Measurements from ENCODE around the gene PACC1.

The PACC1 gene

DNA sequence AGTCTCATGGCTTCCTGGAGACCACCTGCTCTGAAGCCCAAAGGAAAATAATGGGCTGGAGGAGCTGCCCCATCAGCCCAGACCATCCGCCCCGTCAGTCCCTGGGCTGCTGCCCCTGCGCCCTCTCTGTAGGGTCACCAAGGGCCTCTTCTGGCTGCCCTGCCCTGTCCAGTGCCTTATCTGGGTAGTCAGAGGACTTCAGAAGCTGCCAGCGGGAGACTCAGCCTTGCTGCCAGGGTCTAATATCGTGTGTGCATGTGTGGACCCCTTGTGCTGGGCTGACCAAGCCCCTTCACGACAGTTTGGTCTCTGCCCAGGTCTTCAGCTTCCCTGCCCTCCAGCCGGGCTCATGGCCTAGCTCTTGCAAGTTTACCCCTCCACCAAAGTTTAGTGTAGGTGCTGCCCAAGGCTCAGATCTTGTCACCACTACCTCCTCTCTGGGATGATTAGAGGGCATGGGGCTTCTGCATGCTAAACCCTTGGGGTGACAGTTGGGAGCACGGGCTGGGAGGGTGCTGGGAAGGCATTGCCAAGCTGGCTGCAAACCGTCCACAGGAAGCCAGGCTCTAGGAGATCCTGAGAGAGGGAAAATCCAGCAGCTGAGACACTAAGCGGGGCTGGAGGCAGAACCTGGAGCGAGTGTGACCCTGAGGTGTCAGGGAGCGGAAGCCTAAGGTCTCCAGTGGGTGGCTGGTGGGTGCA, 38.6 kb upstream of the PACC1 start:
- Histone ChIP-seq H3K4me1 (ENCODE audit: control insufficient read depth, insufficient read depth, low read length) (no peaks in the 10 kb centered on the region), H3K27me3 (ENCODE audit: control insufficient read depth, insufficient read depth, low read length) (no peaks in the 10 kb centered on the region), H3K9ac (ENCODE audit: low read depth, low read length) (no peak overlapping the region), H3K4me3 (ENCODE audit: low read depth, low read length) (no peak overlapping the region), H3K36me3 (ENCODE audit: control insufficient read depth, insufficient read depth, low read length) (no peaks in the 10 kb centered on the region), H3K9me3 (ENCODE audit: control insufficient read depth, insufficient read depth, low read length) (no peaks in the 10 kb centered on the region)

DNA sequence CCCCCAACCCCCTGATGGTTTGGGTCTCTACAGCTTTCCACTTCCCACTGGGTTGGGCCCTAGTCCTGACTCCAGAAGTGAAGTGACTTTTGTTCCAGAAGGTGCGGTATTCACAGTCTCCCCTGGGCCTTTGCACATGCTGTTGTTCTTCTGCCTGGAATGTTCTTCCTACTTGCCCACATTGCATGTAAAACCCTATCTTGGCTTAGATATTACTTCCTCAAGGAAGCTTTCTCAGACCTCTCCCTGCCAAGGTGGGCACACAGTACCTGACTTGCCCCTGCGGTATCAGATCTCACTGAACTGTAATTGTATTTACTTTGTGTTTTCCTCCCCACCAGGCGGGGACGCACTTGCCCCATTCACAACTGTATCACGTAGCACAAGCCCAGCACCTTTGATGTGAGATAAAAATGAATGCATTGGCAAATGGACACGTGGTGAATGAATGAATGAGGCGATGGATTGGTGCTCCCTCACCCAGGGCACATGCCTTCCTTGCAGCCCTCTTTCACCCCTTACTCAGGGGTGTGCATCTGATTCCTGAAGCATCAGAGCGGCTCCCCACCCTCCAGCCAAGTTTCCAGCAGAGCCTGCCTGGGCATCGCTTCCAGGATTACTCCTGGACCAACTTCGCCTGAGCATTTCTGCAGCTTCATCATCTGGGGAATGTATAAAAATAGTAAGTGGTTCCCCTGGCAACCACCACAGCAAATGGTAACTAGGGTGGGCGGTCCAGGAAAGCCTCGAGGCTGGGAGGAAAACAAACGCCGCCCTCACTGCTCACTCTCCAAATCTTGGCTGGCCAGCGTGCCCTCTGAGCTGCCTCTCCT, 37.9 kb upstream of the PACC1 start:
- no peaks in the 10 kb centered on the region for H3K36me3 ChIP-seq (ENCODE audit: control insufficient read depth, insufficient read depth, low read length)
- H3K9ac ChIP-seq (ENCODE audit: low read depth, low read length) = no peak overlapping the region
- no peaks in the 10 kb centered on the region for H3K4me1 ChIP-seq (ENCODE audit: control insufficient read depth, insufficient read depth, low read length)
- H3K27me3 ChIP-seq (ENCODE audit: control insufficient read depth, insufficient read depth, low read length) = no peaks in the 10 kb centered on the region
- H3K4me3 ChIP-seq (ENCODE audit: low read depth, low read length) = no peak overlapping the region
- H3K9me3 ChIP-seq (ENCODE audit: control insufficient read depth, insufficient read depth, low read length) = no peaks in the 10 kb centered on the region

DNA sequence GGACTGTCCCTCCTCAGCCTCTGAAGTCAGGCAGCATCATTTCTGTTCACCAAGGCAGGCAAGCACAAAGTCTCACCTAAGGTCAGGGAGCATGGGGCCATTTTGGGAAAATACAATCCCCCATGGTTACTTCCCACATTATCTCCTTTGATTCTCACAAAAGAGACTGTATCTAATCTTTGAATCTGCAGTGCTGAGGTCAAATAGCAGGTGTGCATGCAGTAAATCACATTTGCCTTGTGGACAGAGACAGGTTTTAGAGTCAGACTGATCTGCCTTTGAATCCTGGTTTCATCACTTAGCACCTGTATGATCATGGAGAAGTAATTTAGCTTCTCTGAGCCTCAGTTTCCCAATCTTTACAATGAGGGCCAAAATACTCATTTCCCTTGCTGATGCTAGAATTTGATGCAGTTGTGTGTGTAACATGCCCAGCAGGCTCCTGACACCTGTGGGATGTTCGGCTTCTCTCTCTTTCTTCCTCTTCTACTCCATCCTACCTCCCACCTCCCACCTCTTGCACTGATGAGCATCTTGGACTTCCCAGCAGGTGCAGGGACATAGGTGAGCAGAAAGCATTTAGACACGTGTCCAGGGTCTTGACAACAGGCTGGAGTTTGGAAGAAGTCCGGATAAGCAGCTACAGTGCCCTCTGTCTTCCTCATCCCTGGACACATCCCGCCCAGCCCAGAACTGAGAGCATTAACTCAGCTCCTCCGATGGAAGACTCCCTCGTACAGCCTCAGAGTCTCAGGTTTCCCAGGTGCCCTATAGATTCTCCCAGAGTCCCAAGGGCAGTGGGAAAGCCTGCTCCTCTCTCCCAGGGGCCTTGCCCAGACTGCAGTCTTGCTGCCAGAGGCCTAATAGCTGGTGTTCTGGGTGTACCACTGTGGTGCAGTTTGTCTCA, 37.0 kb upstream of the PACC1 start:
- no peaks in the 10 kb centered on the region for H3K36me3 ChIP-seq (ENCODE audit: control insufficient read depth, insufficient read depth, low read length)
- H3K9ac ChIP-seq (ENCODE audit: low read depth, low read length) = no peak overlapping the region
- no peaks in the 10 kb centered on the region for H3K9me3 ChIP-seq (ENCODE audit: control insufficient read depth, insufficient read depth, low read length)
- H3K4me1 ChIP-seq (ENCODE audit: control insufficient read depth, insufficient read depth, low read length) = no peaks in the 10 kb centered on the region
- no peak overlapping the region for H3K4me3 ChIP-seq (ENCODE audit: low read depth, low read length)
- H3K27me3 ChIP-seq (ENCODE audit: control insufficient read depth, insufficient read depth, low read length) = no peaks in the 10 kb centered on the region

DNA sequence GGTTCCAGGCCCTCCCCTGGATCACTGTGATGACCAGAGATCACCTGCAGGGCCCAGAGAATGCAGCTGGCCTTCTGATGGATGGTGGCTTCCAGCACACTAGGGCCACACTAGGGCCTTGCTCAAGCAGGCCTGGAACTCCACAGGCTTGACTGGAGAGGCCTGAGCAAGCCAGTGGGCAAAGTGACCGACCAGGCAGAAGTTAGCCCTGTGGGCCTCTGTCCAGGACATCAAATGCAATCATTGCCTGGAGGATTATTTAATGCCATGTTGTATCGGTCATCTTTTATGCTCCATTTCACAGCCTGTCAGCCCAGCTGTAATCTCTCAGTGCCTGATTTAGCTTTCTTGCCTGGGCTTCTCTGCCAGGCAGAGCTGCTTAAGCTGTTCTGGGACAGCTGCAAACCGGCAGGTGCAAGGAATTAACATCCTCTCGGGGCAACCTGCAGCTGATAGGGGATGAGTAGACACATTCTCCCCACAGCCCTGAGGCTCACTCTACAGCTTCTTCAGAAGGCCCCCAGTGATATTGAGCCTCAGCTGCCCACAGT, 35.7 kb upstream of the PACC1 start:
- no peak overlapping the region for H3K9ac ChIP-seq (ENCODE audit: low read depth, low read length)
- H3K36me3 ChIP-seq (ENCODE audit: control insufficient read depth, insufficient read depth, low read length) = peaks cover 2% of the 10 kb centered on the region
- no peaks in the 10 kb centered on the region for H3K27me3 ChIP-seq (ENCODE audit: control insufficient read depth, insufficient read depth, low read length)
- H3K4me1 ChIP-seq (ENCODE audit: control insufficient read depth, insufficient read depth, low read length) = no peaks in the 10 kb centered on the region
- no peak overlapping the region for H3K4me3 ChIP-seq (ENCODE audit: low read depth, low read length)
- H3K9me3 ChIP-seq (ENCODE audit: control insufficient read depth, insufficient read depth, low read length) = no peaks in the 10 kb centered on the region

DNA sequence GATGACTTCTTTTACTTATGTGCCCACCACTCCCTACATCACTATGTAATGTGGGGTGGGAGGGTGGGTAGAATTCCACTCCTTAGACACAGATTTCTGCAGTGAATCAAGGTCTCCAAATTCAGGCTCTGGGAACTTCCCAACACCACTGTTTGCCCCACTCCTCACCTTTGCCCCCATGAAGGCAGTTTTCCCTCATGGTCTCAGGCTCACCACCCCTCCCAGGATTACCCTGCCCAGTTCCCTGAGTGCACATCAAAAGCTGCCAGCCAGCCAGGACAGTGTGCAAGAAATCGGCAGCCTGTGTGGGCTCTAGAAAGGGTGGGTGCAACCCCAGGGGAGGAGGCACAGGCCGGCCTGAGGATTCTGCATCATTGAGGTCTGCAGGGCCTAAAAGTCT, 32.8 kb upstream of the PACC1 start:
- no peaks in the 10 kb centered on the region for H3K27me3 ChIP-seq (ENCODE audit: control insufficient read depth, insufficient read depth, low read length)
- H3K9ac ChIP-seq (ENCODE audit: low read depth, low read length) = no peak overlapping the region
- H3K36me3 ChIP-seq (ENCODE audit: control insufficient read depth, insufficient read depth, low read length) = peaks cover 2% of the 10 kb centered on the region
- no peaks in the 10 kb centered on the region for H3K9me3 ChIP-seq (ENCODE audit: control insufficient read depth, insufficient read depth, low read length)
- H3K4me3 ChIP-seq (ENCODE audit: low read depth, low read length) = no peak overlapping the region
- no peaks in the 10 kb centered on the region for H3K4me1 ChIP-seq (ENCODE audit: control insufficient read depth, insufficient read depth, low read length)

DNA sequence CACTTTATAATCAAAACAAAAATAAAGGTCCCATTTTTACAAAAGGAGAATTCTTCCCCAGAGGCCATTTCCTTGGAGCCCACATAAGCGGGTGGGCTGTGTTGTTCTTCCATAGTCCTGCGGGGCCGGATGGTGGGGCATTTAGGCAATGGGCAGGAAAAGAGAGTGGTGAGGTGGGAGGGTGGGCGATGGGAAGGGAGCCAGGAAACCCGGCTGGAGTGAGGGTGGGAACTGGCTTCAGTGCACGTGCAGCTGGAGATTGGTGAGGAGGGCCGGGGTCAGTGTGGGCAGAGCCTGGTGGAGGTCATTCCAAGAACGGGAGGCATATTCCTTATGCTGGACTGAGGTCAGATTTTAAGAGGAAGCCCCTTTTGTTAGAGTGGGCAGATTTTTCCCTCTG, 31.6 kb upstream of the PACC1 start:
- Histone ChIP-seq H3K9ac (ENCODE audit: low read depth, low read length) (no peak overlapping the region), H3K4me1 (ENCODE audit: control insufficient read depth, insufficient read depth, low read length) (no peaks in the 10 kb centered on the region), H3K36me3 (ENCODE audit: control insufficient read depth, insufficient read depth, low read length) (peaks cover 2% of the 10 kb centered on the region), H3K9me3 (ENCODE audit: control insufficient read depth, insufficient read depth, low read length) (no peaks in the 10 kb centered on the region), H3K4me3 (ENCODE audit: low read depth, low read length) (no peak overlapping the region), H3K27me3 (ENCODE audit: control insufficient read depth, insufficient read depth, low read length) (no peaks in the 10 kb centered on the region)

DNA sequence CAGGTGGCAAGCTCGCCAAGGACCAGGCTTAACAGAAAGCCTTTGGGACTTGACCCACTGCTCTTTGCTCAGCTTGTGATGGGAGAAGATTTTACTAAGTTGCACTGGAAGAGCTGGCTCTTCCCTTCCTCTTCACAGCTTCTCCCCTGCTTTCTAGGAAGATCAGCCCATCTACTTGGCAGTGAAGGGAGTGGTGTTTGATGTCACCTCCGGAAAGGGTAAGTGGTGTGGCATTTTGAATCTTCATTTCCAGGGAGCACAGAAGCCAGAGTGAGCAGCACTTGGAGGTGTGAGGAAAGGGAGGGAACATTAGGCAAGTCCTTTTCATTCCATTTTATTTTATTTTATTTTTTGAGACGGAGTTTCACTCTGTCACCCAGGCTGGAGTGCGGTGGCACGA, 27.7 kb upstream of the PACC1 start:
- no peaks in the 10 kb centered on the region for H3K27me3 ChIP-seq (ENCODE audit: control insufficient read depth, insufficient read depth, low read length)
- H3K36me3 ChIP-seq (ENCODE audit: control insufficient read depth, insufficient read depth, low read length) = peaks cover 2% of the 10 kb centered on the region
- H3K4me3 ChIP-seq (ENCODE audit: low read depth, low read length) = no peak overlapping the region
- H3K4me1 ChIP-seq (ENCODE audit: control insufficient read depth, insufficient read depth, low read length) = no peaks in the 10 kb centered on the region
- H3K9me3 ChIP-seq (ENCODE audit: control insufficient read depth, insufficient read depth, low read length) = no peaks in the 10 kb centered on the region
- no peak overlapping the region for H3K9ac ChIP-seq (ENCODE audit: low read depth, low read length)

DNA sequence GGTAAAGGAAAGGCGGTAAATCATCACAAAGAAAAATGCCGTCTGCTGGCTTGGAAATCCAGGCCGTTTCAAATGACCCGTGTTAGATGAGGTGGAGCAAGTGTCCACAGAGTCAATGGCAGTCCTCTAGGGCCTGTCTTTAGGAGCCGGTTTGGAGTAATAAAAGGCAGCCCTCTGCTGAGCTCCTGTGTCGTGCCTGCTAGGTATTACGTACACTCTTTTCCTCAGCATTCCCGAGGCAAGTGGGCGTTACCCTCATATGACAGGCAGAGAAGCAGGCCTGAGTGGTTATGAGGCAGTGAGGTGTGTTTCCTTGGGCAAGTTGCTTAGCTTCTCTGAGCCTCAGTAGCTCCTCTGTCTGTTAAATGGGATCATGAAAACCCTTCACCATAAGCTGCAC, 25.7 kb upstream of the PACC1 start:
- no peak overlapping the region for H3K9ac ChIP-seq (ENCODE audit: low read depth, low read length)
- no peaks in the 10 kb centered on the region for H3K36me3 ChIP-seq (ENCODE audit: control insufficient read depth, insufficient read depth, low read length)

DNA sequence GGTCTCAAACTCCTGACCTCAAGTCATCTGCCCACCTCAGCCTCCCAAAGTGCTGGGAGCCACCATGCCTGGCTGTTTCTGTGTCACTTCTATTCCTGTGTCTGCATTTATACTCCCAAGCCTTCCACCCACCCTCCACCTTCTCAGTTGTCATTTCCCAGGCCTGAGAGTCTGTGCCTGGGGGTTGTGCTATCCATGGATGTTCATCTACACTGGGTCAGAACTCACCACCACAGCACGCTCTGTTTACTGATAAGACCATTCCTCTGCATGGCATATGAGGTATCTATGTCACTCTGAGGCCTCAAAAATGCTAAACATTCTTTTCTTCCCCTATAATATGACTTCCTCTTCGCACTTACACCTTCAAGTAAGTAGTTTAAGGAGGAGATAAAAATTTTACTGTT, 24.1 kb upstream of the PACC1 start:
- H3K4me1 ChIP-seq (ENCODE audit: control insufficient read depth, insufficient read depth, low read length) = no peaks in the 10 kb centered on the region
- H3K27me3 ChIP-seq (ENCODE audit: control insufficient read depth, insufficient read depth, low read length) = peaks cover 11% of the 10 kb centered on the region
- H3K9ac ChIP-seq (ENCODE audit: low read depth, low read length) = no peak overlapping the region
- no peaks in the 10 kb centered on the region for H3K36me3 ChIP-seq (ENCODE audit: control insufficient read depth, insufficient read depth, low read length)
- no peak overlapping the region for H3K4me3 ChIP-seq (ENCODE audit: low read depth, low read length)
- no peaks in the 10 kb centered on the region for H3K9me3 ChIP-seq (ENCODE audit: control insufficient read depth, insufficient read depth, low read length)

More for the DNA sequence above, 25.7 kb upstream of the PACC1 start:
- H3K27me3 ChIP-seq (ENCODE audit: control insufficient read depth, insufficient read depth, low read length) = no peaks in the 10 kb centered on the region
- H3K4me3 ChIP-seq (ENCODE audit: low read depth, low read length) = no peak overlapping the region
- no peaks in the 10 kb centered on the region for H3K4me1 ChIP-seq (ENCODE audit: control insufficient read depth, insufficient read depth, low read length)
- H3K9me3 ChIP-seq (ENCODE audit: control insufficient read depth, insufficient read depth, low read length) = no peaks in the 10 kb centered on the region

DNA sequence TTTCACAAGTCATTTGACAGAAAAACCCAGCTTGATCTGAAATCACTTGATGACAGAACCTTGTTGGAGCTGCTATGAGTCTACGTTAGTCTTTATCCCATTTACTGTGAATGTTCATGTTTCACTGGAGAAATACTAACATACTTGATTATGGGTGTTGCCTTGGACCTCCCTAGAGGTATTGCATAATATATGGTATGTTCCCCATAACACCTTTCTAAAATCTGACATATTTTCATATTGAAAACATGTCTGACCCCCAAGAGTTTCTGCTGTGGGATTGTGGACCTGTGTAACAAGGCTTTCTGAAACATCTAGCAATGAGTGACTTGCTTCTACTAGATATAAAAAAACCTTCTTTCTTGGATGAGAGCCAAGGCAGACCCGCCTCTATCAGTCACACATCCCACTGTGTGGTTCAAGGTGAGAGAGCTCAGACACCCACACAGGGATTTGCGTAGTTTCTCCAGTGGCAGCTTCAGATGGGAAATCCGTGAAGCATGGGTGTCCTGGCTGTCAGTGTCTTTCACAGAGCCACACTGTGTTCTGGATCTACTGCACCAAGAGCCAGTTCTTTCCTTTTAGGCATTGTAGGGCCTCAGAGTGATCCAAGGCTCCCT, 22.6 kb upstream of the PACC1 start:
- H3K4me3 ChIP-seq (ENCODE audit: low read depth, low read length) = no peak overlapping the region
- H3K27me3 ChIP-seq (ENCODE audit: control insufficient read depth, insufficient read depth, low read length) = peaks cover 14% of the 10 kb centered on the region

DNA sequence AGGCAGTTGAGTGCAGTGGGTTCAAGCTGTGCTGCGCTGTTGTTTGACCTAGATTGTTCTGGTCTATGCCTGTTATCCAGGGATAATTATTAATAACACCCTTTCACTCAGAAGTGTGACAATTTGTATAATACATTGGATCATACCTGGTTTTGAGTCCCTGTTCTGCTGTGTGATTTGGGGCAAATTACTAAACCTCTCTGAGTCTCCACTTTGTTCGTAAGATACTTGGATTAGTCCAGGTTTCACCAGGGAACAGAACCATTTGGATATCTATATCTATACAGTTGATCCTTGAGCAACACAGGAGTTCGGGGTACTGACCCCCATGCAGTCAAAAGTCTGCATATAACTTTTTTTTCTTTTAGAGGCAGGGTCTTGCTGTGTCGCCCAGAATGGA, 20.3 kb upstream of the PACC1 start:
- Histone ChIP-seq H3K4me3 (ENCODE audit: low read depth, low read length) (no peak overlapping the region), H3K27me3 (ENCODE audit: control insufficient read depth, insufficient read depth, low read length) (peaks cover 25% of the 10 kb centered on the region), H3K36me3 (ENCODE audit: control insufficient read depth, insufficient read depth, low read length) (no peaks in the 10 kb centered on the region), H3K9ac (ENCODE audit: low read depth, low read length) (no peak overlapping the region), H3K9me3 (ENCODE audit: control insufficient read depth, insufficient read depth, low read length) (no peaks in the 10 kb centered on the region), H3K4me1 (ENCODE audit: control insufficient read depth, insufficient read depth, low read length) (peaks cover 7% of the 10 kb centered on the region)

More for the DNA sequence above, 22.6 kb upstream of the PACC1 start:
- Histone ChIP-seq H3K9ac (ENCODE audit: low read depth, low read length) (no peak overlapping the region), H3K36me3 (ENCODE audit: control insufficient read depth, insufficient read depth, low read length) (no peaks in the 10 kb centered on the region), H3K4me1 (ENCODE audit: control insufficient read depth, insufficient read depth, low read length) (peaks cover 1% of the 10 kb centered on the region), H3K9me3 (ENCODE audit: control insufficient read depth, insufficient read depth, low read length) (no peaks in the 10 kb centered on the region)
